Ovary (tissue), 9 donors: ENCODE data around the gene TXNL1. TPM values are rescaled to one million over a fixed set of nuclear protein-coding genes. Genes with fewer than 3 reads are reported as not detected.

Experiments
- DNase-seq, 5 donors: peaks; one replicate each; pipeline ENCODE4 v3.0.0-alpha.2; 2019 to 2020
- H3K27ac ChIP-seq, 2 donors: fragments of 200-600 bp; one replicate each; pipeline versions ENCODE4 v1.5.1 to v1.8.0; 2019 to 2022
- H3K27me3 ChIP-seq: fragments of 200-600 bp; one replicate; pipeline ENCODE4 v1.8.0; 2022
- H3K36me3 ChIP-seq: fragments of 200-600 bp; sonication (generic); one replicate; pipeline ENCODE4 v1.5.1; 2019
- H3K4me1 ChIP-seq: one replicate; pipeline ENCODE4 v1.8.1; 2013; ENCODE audit warnings: mild to moderate bottlenecking, moderate library complexity; ENCODE audit not compliant: insufficient read depth
- H3K4me3 ChIP-seq: fragments of 200-600 bp; sonication (generic); one replicate; pipeline ENCODE4 v1.5.1; 2017
- H3K9me3 ChIP-seq, 2 donors: fragments of 200-600 bp in 1 of 2; sonication (generic) in 1 of 2; one replicate each; pipeline versions ENCODE4 v1.5.1 to v1.8.1; 2013 to 2019; ENCODE audit warnings: mild to moderate bottlenecking in 1 of 2, moderate library complexity in 1 of 2
- EP300 ChIP-seq: sonication (generic); formaldehyde crosslinking; IDR thresholded peaks from one replicate; pipeline ENCODE4 v1.6.1; 2017; ENCODE audit warnings: antibody characterized with exemption
- POLR2A ChIP-seq: fragments of 450-650 bp; IDR thresholded peaks from one replicate; pipeline ENCODE4 v1.6.1; 2017; ENCODE audit warnings: antibody characterized with exemption, mild to moderate bottlenecking, moderate library complexity
- WGBS, 3 donors: extraction: QIAGEN DNeasy Blood & Tissue Kit in 1 of 3; methylation state at CpG; one replicate each; pipeline versions ENCODE4 v1.1.5 to v1.1.7; 2013 to 2017; 5-methylcytosine and 5-hydroxymethylcytosine counted together
- intact Hi-C, 4 donors: fragments of 100-400 bp; cut with DNase I; formaldehyde crosslinking; loops; one replicate each; pipeline versions ENCODE4 v1.11.0 to v1.15.1; 2022 to 2023
- polyA plus RNA-seq, 2 donors: library from polyadenylated mRNA; stranded (reverse); fragments of 200-250 nt in 1 of 2; fragments of 350-450 nt in 1 of 2; fragmentation: Illumina TruSeq in 1 of 2; extraction: RNeasy Lipid Tissue Mini Kit (QIAGEN cat#74804) in 1 of 2; gene quantifications; one replicate each; pipeline ENCODE4 v1.2.3, GENCODE V29; 2013 to 2014
- total RNA-seq, 7 donors: library from RNA; depleted of rRNA in 2 of 7; stranded (reverse); fragments of >200 nt in 2 of 7; fragmentation: NEBNext Ultra II Directional in 3 of 7; extraction: Animal tissue kit (Norgen Biotek cat#: 25700) in 3 of 7; gene quantifications; one replicate each; pipeline versions ENCODE4 v1.1.0 to v1.2.4, GENCODE V29; 2016 to 2023
- TF ChIP-seq, protein P1 (sequence below), 3 donors: fragments of 450-650 bp in 2 of 3; fragments of 200-600 bp in 1 of 3; IDR thresholded peaks; one replicate each; pipeline versions ENCODE4 v1.5.1 to v1.8.0; 2016 to 2022; ENCODE audit warnings: antibody characterized with exemption in 3 of 3, mild to moderate bottlenecking in 1 of 3
- donor health status: DM: no; HTN: no; CAD: no; lungs with moderate emphysema.
- donor health status: DM: no; HTN: no; CAD: no.
- donor health status: Bipolar disorder and iron deficiency.
- donor health status: DM: yes; HTN: yes; CAD: no.
- donor health status: DM: no; HTN: no; CAD: no.
- donor health status: DM: yes; HTN: yes; CAD: no.

Gene TXNL1
- total and polyA plus RNA-seq, 9 donors = 34.6 to 109 (median 61.9) TPM

DNA sequence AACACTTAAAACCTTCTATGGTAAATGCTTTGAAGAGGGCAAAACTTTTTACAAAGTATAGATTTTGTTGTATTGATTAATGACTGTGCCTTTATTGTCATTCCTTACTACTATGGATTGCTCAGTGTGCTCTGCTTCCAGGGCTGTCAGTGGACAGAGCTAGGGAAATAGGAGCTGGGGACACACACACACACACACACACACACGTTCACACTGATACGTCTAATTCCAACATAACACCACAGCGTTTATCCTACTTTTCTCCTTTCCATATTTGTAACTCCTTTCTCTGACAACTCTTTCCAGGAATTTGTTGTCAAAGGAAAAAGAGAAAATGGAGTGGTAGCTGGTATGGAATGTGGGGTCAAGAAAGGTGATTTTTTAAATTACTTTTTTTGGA lies 34.6 kb upstream of the TXNL1 start:
- no peak overlapping the region for H3K4me3 ChIP-seq
- H3K9me3 ChIP-seq = no peaks in the 10 kb centered on the region
- 82 to 84% (median 83%) methylated on average over 3 of the region's 3 CpGs for WGBS, 3 donors
- intact Hi-C loops = no loop called here
- no peaks in the 10 kb centered on the region for H3K27me3 ChIP-seq
- H3K36me3 ChIP-seq = no peaks in the 10 kb centered on the region
- H3K27ac ChIP-seq = no peak overlapping the region
- no peak for TF ChIP-seq POLR2A
- TF ChIP-seq, protein P1, sequence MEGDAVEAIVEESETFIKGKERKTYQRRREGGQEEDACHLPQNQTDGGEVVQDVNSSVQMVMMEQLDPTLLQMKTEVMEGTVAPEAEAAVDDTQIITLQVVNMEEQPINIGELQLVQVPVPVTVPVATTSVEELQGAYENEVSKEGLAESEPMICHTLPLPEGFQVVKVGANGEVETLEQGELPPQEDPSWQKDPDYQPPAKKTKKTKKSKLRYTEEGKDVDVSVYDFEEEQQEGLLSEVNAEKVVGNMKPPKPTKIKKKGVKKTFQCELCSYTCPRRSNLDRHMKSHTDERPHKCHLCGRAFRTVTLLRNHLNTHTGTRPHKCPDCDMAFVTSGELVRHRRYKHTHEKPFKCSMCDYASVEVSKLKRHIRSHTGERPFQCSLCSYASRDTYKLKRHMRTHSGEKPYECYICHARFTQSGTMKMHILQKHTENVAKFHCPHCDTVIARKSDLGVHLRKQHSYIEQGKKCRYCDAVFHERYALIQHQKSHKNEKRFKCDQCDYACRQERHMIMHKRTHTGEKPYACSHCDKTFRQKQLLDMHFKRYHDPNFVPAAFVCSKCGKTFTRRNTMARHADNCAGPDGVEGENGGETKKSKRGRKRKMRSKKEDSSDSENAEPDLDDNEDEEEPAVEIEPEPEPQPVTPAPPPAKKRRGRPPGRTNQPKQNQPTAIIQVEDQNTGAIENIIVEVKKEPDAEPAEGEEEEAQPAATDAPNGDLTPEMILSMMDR (IDR thresholded peaks at IDR 0.05) = no peak
- no peak for DNase-seq
- H3K4me1 ChIP-seq = no peaks in the 10 kb centered on the region

DNA sequence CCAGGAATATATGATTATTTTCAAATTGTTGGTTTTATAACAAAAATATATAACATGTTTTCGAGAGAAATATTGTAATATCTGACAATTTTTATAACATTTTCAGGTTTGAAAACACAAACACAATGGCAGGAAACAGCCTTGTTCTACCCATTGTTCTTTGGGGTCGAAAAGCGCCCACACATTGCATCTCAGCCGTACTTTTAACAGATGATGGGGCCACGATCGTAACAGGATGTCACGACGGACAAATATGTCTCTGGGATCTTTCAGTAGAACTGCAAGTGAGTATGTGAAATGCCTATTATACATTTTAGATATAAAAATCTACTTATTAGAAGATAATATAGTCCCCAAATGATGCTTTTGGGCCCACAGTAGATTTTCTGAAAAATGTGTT lies 34.0 kb upstream of the TXNL1 start:
- intact Hi-C loops = no loop called here
- H3K9me3 ChIP-seq = no peaks in the 10 kb centered on the region
- TF ChIP-seq EP300 = no peak
- TF ChIP-seq, protein P1 (IDR thresholded peaks at IDR 0.05) = no peak
- no peak for TF ChIP-seq POLR2A

DNA sequence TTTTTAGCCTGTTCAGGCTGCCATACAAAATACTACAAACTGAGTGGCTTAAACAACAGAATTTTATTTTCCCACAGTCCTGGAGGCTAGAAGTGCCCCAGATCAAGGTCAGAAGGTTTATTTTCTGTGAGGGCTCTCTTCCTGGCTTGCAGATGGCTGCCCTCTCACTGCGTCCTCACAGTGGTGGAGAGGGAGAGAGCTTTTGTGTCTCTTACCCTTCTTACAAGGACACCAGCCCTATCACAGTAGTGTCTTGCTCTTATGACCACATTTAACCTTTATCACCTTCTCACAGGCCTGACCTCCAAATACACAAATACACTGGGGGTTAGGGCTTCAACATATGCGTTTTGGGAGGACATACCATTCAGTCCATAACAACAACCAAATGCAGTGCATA lies 24.5 kb upstream of the TXNL1 start:
- WGBS, 3 donors = 70 to 81% (median 77%) methylated on average over 2 of the region's 2 CpGs

More for the DNA sequence above, 34.0 kb upstream of the TXNL1 start:
- Histone ChIP-seq H3K4me1 (no peaks in the 10 kb centered on the region), H3K4me3 (no peak overlapping the region), H3K36me3 (no peaks in the 10 kb centered on the region), H3K27me3 (no peaks in the 10 kb centered on the region), H3K27ac (no peak overlapping the region)
- WGBS, 3 donors = 78 to 83% (median 79%) methylated on average over 8 of the region's 8 CpGs
- no peak for DNase-seq

DNA sequence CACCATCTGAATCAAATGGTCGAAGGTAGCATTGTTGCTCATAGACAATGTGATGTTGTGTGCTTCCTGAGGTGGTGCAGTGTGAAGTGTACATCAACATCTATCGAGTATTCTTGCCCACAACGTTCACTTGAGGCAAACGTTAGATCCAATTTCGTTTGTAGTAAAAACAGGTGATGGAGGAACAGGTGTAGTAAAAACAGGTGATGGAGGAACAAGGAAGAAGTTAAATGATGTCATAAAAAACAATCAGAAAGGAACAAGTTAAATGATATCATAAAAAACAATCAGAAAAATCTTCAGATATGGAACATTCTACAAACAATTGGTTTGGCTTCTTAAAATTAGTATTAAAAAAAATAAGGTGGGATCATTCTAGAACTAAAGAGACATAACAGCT lies 24.1 kb upstream of the TXNL1 start:
- Histone ChIP-seq H3K4me1 (no peaks in the 10 kb centered on the region), H3K27me3 (no peaks in the 10 kb centered on the region), H3K4me3 (no peak overlapping the region), H3K36me3 (no peaks in the 10 kb centered on the region), H3K9me3 (no peaks in the 10 kb centered on the region), H3K27ac (no peak overlapping the region)
- TF ChIP-seq, protein P1 (IDR thresholded peaks at IDR 0.05) = no peak
- TF ChIP-seq EP300 = no peak
- no peak for TF ChIP-seq POLR2A
- intact Hi-C loops = no loop called here
- DNase-seq = no peak
- WGBS, 3 donors = 86 to 89% (median 88%) methylated on average over 5 of the region's 5 CpGs

More for the DNA sequence above, 24.5 kb upstream of the TXNL1 start:
- no peaks in the 10 kb centered on the region for H3K4me1 ChIP-seq
- no peaks in the 10 kb centered on the region for H3K9me3 ChIP-seq
- no peak overlapping the region for H3K27ac ChIP-seq
- no peak for DNase-seq
- H3K4me3 ChIP-seq = no peak overlapping the region
- H3K27me3 ChIP-seq = no peaks in the 10 kb centered on the region
- H3K36me3 ChIP-seq = no peaks in the 10 kb centered on the region
- TF ChIP-seq POLR2A (no peak), EP300 (no peak)
- TF ChIP-seq, protein P1 (IDR thresholded peaks at IDR 0.05) = no peak
- intact Hi-C loops = no loop called here

DNA sequence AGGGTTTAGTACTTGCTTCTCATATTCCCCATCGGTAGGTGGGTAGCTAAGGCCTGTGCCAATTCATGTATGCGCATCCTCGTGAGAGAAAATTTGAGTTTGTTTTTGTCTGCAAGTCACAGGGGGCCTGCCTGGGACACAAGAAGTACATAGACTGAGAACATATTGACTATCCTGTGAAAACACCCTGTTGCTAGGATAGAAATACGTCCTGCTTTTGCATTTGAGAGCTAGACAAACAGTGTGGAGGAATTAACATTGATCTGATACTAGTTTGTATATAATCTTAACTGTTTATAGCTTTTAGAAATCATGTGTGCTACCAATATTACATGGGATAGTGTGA lies 23.6 kb upstream of the TXNL1 start:
- H3K36me3 ChIP-seq = no peaks in the 10 kb centered on the region
- no peaks in the 10 kb centered on the region for H3K9me3 ChIP-seq
- DNase-seq = no peak
- H3K27ac ChIP-seq = no peak overlapping the region
- no peaks in the 10 kb centered on the region for H3K27me3 ChIP-seq
- intact Hi-C loops = no loop called here
- no peaks in the 10 kb centered on the region for H3K4me1 ChIP-seq
- WGBS, 3 donors = 44 to 47% (median 46%) methylated on average over 4 of the region's 4 CpGs
- TF ChIP-seq EP300 = no peak
- TF ChIP-seq, protein P1 (IDR thresholded peaks at IDR 0.05) = no peak
- no peak for TF ChIP-seq POLR2A
- no peak overlapping the region for H3K4me3 ChIP-seq
